Mucosa of descending colon (tissue), 3 donors: ENCODE results near the gene EPS8L1. TPM values are rescaled to one million over a fixed set of nuclear protein-coding genes. Genes with fewer than 3 reads are reported as not detected.

Source experiments
- ATAC-seq: fragments of 200-7000 bp; cut with Tn5 transposase; one replicate; pipeline ENCODE4 v1.9.1; 2020; ENCODE audit warnings: mild to moderate bottlenecking, moderate library complexity
- DNase-seq, 3 donors: peaks; one replicate each; pipeline ENCODE4 v3.0.0-alpha.2; 2020
- H3K36me3 ChIP-seq: fragments of 200-600 bp; one replicate; pipeline ENCODE4 v1.8.0; 2021; ENCODE audit warnings: low read depth, mild to moderate bottlenecking
- H3K4me1 ChIP-seq: fragments of 200-600 bp; one replicate; pipeline ENCODE4 v1.8.0; 2021; ENCODE audit warnings: low read depth, mild to moderate bottlenecking
- H3K4me3 ChIP-seq: fragments of 200-600 bp; one replicate; pipeline ENCODE4 v1.8.0; 2021; ENCODE audit warnings: mild to moderate bottlenecking
- H3K9me3 ChIP-seq: fragments of 200-600 bp; one replicate; pipeline ENCODE4 v1.8.0; 2021; ENCODE audit warnings: mild to moderate bottlenecking
- CTCF ChIP-seq: fragments of 200-600 bp; IDR thresholded peaks from one replicate; pipeline ENCODE4 v1.8.0; 2022; ENCODE audit warnings: antibody characterized with exemption, mild to moderate bottlenecking
- intact Hi-C, 2 donors: fragments of 100-400 bp; cut with DNase I in 1 of 2; cut with micrococcal nuclease in 1 of 2; formaldehyde crosslinking; loops; one replicate each; pipeline versions ENCODE4 v1.11.0 to v1.11.1; 2022; cut with DNase I, micrococcal nuclease
- total RNA-seq, 3 donors: library from RNA; stranded (reverse); fragmentation: NEBNext Ultra II Directional in 2 of 3; extraction: Animal tissue kit (Norgen Biotek cat#: 25700) in 2 of 3; gene quantifications; one replicate each; pipeline versions ENCODE4 v1.2.1 to v1.2.4, GENCODE V29; 2021 to 2023
- donor health status: DM: no; HTN: no; CAD: no; lungs with moderate emphysema.
- donor health status: DM: no; HTN: no; CAD: no.
- donor health status: DM: no; HTN: yes; CAD: no.

Gene EPS8L1
- total RNA-seq, 3 donors from 2014 or later, result 20.7 to 79.6 (median 36.0) TPM

- H3K36me3 ChIP-seq, result no peaks in the 10 kb centered on the region
- no peak overlapping the region for H3K4me3 ChIP-seq
- peak in 1 of 3 donors; percentile 48 for DNase-seq
- peaks cover 13% of the 10 kb centered on the region for H3K4me1 ChIP-seq
- TF ChIP-seq CTCF, result no peak
- no peak for ATAC-seq
- no peaks in the 10 kb centered on the region for H3K9me3 ChIP-seq
- intact Hi-C loops, result no loop called here
Observed at GRCh38 chr19:55091955-55092354, 16.3 kb downstream of the EPS8L1 start.

- DNase-seq (peak in 1 of 3 donors; percentile 43), ATAC-seq (no peak)
- Histone ChIP-seq H3K9me3 (no peaks in the 10 kb centered on the region), H3K4me1 (peaks cover 6% of the 10 kb centered on the region), H3K4me3 (no peak overlapping the region), H3K36me3 (no peaks in the 10 kb centered on the region)
- intact Hi-C loops, result no loop called here
- no peak for TF ChIP-seq CTCF
Observed at GRCh38 chr19:55092423-55093318, 17.0 kb downstream of the EPS8L1 start.

GRCh38 chr19:55094456-55095259 lies 19.0 kb downstream of the EPS8L1 start:
- Histone ChIP-seq H3K4me1 (no peaks in the 10 kb centered on the region), H3K4me3 (no peak overlapping the region), H3K36me3 (no peaks in the 10 kb centered on the region), H3K9me3 (no peaks in the 10 kb centered on the region)
- no peak for TF ChIP-seq CTCF
- DNase-seq (peak in 1 of 3 donors; percentile 40), ATAC-seq (no peak)
- intact Hi-C loops, result no loop called here

GRCh38 chr19:55095260-55096060 lies 19.8 kb downstream of the EPS8L1 start:
- no peak overlapping the region for H3K4me3 ChIP-seq
- DNase-seq, result peak in 1 of 3 donors; percentile 10
- H3K9me3 ChIP-seq, result no peaks in the 10 kb centered on the region
- TF ChIP-seq CTCF, result no peak
- no peaks in the 10 kb centered on the region for H3K36me3 ChIP-seq
- intact Hi-C loops, result no loop called here
- no peaks in the 10 kb centered on the region for H3K4me1 ChIP-seq
- no peak for ATAC-seq

GRCh38 chr19:55096061-55096701 lies 20.5 kb downstream of the EPS8L1 start:
- Histone ChIP-seq H3K4me3 (no peak overlapping the region), H3K36me3 (no peaks in the 10 kb centered on the region), H3K4me1 (no peaks in the 10 kb centered on the region), H3K9me3 (no peaks in the 10 kb centered on the region)
- intact Hi-C loops, result no loop called here
- DNase-seq, result peak in 1 of 3 donors; percentile 34
- no peak for TF ChIP-seq CTCF
- peak; percentile 16 for ATAC-seq
